Transverse colon (tissue), 3 donors: ENCODE results near the gene SLC17A5.

Experiments used
- CTCF ChIP-seq, 5 experiments: fragments of 200-600 bp in 3 of 5; fragments of 450-650 bp in 2 of 5; sonication (generic) in 3 of 5; IDR thresholded peaks; 1 replicate in 2 of 5; 2 replicates in 3 of 5; pipeline ENCODE4 v1.5.1; 2016 to 2017; ENCODE audit warnings: antibody characterized with exemption in 5 of 5, inconsistent platforms in 3 of 5, mild to moderate bottlenecking in 2 of 5, moderate library complexity in 1 of 5
- EP300 ChIP-seq: sonication (generic); formaldehyde crosslinking; IDR thresholded peaks from one replicate; pipeline ENCODE4 v1.6.1; 2017; ENCODE audit warnings: antibody characterized with exemption, low read depth

GRCh38 chr6:73640179-73640750 is 13.5 kb downstream of the SLC17A5 start:
- TF ChIP-seq CTCF (IDR thresholded peaks at IDR 0.05) (no peak), EP300 (no peak)
